GM18498 (cell line): ENCODE results near the gene TSKS.

Experiments used
- ATAC-seq: cut with Tn5 transposase; IDR thresholded peaks from one replicate; pipeline ENCODE4 v1.9.1; 2021; ENCODE audit warnings: mild to moderate bottlenecking, moderate library complexity; ENCODE audit not compliant: unreplicated experiment

TSKS gene

DNA sequence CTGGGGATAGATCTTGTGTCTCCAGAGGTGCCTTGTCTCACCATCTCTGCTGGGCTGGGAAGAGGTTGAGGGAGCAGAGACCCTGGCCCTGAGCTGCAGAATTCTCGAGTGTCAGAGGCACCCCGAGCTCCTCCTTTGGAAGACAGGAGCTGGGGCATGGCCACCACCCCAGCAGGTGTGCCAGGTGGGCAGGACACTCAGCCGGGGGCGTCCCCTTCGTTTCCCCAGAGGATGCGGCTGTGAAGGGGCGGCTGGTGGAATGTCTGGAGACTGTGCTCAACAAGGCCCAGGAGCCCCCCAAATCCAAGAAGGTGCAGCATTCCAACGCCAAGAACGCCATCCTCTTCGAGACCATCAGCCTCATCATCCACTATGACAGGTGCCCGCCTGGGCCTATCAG, 35.5 kb upstream of the TSKS start:
- no peak for ATAC-seq

DNA sequence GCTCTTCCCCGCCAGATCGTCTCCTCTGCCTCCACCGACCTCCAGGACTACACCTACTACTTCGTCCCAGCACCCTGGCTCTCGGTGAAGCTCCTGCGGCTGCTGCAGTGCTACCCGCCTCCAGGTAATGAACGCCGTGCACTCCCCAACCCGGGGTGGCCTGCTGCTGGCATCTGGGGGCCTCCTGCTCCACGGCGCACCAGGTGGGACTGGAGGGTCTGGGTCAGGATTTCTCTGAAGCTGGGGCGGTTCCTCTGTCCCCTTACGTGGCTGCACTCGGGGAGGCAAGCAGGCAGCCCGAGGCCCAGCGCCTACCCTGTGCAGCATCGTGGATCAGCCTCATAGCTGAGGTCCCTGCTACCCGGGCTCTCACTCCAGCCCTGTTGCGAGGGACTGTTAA, 32.5 kb upstream of the TSKS start:
- no peak for ATAC-seq

DNA sequence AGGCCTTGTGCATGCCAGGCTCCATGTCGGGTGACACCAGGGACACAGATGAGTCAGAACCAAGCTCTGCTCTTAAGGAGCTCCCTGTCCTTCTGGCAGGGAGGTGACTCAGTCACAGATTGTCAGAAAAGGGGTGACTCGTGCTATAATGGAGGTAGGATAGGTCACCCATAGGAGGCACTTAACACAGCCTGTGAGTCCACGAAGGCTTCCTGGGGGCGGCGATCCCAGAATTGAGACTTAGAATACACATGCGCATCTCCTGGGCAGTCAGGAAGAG, 30.4 kb upstream of the TSKS start:
- ATAC-seq: no peak

DNA sequence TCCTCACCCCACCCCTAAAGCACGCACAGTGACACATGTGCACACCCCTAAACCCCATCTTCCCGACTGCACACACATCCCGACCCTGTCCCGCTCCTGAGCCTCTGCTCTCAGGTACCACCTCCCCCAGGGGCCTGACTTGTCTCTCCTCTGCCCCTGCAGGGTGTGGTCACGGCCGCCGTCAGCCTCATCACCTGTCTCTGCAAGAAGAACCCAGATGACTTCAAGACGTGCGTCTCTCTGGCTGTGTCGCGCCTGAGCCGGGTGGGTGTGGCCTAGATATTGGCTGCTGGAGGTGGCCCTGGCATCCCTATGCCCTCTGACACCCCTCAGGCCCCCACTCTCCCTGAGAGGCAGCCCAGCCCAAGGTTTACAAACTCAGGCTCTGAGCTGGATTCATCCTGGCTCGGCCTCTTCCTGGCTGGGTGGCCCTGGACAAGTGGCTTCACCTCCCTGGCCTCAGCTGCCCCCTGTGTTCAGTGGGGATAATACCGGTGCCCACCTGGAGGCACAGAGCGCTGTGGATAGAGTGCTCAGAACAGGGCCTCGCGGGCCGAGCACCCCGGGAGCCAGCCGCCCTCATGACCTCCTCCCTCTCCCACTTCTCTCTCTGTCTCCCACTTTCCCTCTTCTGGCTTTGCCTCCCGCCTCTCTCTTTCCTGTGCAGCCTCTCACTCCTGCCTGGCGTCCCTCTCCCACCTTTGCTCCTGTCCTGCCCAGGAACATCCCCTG, 29.9 kb upstream of the TSKS start:
- no peak for ATAC-seq

DNA sequence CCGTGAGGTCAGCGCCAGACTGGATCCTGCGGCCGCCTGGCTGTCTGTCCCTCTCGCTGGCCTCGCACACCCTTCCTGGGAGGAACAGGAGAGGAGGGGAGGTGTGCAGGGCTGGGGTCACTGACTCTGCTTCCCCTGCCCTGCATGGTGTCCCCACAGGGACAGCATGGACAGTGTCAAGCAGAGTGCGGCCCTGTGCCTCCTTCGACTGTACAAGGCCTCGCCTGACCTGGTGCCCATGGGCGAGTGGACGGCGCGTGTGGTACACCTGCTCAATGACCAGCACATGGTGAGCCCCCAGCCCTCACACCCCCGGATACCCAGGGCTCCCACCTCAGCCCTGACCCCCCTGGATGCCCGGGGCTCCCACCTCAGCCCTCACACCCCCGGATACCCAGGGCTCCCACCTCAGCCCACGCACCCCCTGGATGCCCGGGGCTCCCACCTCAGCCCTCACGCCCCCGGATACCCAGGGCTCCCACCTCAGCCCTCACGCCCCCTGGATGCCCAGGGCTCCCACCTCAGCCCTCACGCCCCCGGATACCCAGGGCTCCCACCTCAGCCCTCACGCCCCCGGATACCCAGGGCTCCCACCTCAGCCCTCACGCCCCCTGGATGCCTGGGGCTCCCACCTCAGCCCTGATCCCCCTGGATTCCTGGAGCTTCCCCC, 28.8 kb upstream of the TSKS start:
- ATAC-seq: no peak

DNA sequence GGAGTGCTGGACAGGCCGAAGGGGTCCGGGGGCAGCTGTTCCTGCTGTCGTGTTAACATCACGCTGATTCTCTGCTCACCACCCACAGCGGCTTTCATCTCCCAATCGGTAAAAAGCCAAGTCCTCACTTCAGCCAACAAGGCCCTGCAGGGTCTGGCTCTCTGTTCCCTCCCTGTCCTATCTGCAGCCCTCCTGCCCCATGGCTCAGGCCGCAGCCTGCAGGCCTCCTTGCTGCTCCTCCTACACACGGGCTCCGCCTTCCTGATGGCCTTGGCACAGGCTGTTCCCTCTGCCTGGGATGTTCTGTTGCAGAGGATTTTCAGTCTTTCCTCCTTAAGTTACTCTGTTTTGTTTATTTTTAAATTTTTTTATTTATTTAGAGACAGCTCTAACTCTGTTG, 27.8 kb upstream of the TSKS start:
- ATAC-seq: no peak

DNA sequence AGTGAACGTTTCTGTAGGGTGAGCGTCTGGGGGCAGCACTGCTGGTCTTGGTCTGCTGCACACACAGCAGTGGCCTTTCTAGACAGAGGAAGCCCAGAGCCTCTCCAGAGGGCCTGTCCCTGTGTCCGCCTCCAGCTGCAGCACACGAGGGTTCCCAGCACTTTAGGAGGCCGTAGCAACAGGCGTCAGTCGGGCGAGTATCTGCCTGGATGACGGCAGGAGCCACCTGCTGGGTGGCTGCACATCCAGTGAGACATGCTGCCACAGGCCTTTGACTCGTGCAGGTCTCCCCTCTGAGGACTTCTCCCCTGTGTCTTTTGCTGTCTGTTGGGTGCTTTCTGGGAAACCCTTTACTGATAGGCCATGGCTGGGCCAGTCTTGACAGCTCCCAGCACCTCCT, 25.8 kb upstream of the TSKS start:
- no peak for ATAC-seq

DNA sequence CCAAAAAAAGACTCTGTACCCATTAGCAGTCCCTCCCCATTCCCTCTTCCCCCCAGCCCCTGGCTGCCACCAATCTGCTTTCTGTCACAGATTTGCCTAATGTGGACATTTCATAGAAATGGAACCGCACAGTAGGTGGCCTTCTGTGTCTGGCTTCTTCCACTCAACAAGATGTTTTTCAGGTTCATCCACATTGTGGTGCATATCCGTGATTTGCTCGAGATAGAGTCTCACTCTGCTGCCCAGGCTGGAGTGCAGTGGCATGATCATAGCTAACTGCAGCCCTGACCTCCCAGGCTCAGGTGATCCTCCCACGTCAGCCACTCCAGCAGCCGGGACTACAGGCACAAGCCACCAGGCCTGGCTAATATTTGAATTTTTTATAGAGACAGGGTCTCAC, 24.6 kb upstream of the TSKS start:
- no peak for ATAC-seq

DNA sequence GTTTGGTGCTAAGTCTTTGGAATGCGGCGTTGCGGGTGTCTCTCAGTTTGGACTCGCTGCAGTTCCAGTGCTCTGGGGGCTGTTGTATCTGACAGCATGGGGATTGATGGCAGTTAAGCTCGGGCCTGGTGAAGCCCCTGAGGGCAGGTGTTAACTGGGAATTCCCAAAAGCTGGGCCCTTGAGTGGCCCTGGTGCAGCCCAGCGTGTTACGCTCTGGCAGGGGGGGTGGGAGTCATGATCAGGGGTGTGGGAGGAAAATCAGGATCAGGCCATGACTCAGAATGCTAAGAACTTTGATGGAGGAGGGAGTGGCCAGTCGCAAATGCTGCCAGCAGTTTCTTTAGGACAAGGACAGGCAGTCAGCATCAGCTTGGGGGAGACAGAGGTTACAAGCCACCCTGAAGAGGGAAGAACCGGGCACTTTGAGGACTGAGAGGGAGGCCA, 23.3 kb upstream of the TSKS start:
- no peak for ATAC-seq

DNA sequence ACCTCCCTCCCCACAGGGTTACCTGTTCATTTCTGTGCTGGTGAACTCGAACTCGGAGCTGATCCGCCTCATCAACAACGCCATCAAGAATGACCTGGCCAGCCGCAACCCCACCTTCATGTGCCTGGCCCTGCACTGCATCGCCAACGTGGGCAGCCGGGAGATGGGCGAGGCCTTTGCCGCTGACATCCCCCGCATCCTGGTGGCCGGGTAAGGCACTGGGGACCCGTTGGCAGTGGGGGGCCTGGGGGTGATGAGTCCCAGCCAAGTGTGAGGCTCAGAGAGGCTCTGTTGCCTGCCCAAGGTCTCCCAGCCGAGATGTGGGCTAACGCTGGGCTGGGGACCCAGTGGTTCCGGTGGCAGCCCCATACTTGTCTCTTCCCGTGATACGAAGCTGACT, 19.4 kb upstream of the TSKS start:
- no peak for ATAC-seq

DNA sequence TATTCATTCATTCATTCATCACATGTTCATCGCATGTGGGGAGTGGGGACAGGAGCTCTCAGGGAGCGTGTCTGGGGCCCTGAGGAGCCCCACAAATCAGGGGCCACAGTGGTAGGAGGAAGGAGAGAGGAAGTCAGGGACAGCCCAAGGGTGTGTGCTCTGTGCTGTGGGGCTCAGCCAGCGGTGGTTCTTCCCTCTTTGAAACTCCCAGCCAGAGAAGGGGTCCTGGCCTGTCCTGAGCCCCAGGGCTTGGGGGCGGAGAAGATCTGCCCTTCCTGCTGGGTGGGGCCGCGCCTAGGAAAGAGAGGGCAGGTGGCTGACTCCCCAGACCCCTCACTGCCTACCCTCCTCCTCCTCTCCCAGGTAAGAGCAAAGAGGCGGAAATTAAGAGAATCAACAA, 18.3 kb upstream of the TSKS start:
- no peak for ATAC-seq

DNA sequence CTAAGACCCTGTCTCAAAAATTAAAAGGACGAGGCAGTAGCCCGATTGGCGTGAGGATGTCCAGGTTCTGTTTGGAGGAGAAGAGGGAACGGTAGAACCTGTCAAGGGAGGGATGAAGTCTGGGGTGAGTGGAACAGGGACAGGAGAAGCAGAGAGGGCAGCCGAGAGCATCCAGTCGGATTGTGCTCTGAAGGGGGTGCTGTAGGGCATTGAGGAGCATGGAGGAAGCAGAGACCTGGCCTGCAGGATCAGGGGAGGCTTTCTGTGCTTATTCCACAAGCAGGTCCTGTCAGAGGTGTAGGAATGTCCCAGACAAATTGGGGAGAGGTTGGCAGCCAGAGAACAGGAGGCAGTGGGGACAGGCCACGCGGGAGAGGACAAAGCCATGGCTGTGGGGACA, 17.8 kb upstream of the TSKS start:
- ATAC-seq: no peak

DNA sequence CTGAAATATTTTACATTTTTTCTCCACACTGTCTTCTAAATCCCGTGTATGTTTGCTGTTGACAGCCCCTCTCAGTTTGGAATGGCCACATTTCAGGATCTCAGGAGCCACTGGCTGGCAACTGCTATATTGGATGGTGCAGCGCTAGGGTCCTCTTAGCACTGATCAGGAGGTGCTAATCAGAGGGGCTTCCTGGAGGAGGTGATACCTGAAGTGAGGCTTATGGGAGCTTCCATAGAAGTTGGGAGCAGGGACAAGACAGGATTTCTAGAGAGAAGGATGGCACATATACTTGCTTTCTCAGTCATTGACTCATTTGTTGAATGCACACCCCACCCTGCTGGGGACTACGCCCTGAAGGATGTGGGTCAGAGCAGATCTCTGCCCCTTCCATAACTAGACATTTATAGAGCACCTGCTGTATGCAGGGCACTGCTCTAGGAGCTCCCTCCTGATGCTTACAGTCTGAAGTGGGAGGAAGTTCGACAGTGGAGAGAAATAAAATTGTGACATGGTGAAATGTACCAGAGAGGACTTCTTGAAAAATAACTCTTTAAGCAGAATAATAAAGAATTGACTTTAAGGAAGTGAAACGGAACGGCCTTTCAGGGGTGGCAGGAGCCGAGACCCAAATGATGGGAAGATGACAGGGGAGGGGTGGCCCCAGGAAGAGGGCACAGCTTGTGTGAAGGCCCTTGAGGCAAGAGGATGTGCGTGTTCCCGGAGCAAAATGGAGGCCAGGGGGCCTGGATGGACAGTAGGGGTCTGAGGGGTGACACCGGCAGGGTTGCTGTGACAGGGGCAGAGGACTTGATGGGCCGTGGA, 16.8 kb upstream of the TSKS start:
- ATAC-seq: no peak

DNA sequence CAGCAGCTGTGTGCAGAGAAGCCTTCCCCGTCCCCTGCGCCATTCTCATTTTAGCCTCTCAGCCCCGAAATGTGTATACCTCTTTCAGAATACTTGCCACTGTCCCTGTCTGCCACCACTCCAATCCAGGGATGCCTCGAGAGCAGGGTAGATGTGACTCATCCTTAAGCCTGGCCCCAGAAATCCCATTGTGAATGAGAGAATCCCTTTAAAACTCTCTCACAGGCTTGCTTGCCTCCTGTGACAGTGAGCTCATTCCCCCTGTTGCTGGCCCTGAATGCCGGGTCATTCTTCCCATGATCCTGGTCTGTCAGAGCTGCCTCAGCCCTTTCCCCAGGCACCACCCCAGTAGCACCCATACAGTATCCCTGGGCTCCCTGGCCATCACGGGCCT, 13.3 kb upstream of the TSKS start:
- ATAC-seq: no peak

DNA sequence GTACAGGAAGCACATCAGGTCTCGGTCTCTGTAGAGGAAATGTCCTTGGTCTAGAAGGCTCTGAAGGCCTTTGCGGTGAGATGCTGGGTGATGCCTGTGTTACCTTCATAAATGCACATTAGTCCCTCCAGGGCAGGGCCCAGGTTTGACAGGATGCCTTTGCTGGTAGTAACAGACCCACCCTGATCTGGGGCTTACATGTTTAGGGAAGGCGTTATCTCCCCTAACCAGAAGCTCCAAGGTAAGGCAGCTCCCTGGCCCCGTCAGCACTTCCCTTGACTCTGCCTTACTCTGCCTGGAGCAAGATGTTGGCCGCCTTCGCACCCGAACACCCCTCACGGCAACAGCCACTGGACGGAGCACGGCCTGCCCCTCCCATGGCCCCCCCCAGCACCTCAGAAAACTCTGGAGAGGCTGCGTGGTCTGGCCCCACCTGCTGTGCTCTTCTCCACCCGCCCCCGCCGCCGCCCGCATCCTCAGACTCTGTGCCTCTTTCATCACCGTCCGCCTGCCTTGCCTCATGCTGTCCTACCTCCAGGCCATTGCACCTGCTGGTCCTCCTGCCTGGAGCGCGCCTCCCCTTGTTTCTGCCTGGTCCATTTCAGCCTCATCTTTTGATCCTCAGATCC, 12.8 kb upstream of the TSKS start:
- ATAC-seq: no peak

DNA sequence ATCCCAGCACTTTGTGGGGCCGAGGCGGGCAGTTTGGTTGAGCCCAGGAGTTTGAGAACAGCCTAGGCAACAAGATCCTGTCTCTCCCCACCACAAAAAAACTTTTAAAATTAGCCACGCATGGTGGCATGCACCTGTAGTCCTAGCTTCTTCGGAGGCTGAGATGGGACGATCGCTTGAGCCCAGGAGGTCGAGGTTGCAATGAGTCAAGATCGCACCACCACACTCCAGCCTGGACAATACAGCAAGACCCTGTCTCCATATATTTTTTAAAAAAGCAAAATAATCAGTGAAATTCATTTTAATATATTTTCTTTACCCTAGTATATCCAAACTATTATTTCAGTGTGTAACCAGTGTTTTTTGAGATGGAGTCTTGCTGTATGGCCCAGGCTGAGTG, 11.9 kb upstream of the TSKS start:
- no peak for ATAC-seq

DNA sequence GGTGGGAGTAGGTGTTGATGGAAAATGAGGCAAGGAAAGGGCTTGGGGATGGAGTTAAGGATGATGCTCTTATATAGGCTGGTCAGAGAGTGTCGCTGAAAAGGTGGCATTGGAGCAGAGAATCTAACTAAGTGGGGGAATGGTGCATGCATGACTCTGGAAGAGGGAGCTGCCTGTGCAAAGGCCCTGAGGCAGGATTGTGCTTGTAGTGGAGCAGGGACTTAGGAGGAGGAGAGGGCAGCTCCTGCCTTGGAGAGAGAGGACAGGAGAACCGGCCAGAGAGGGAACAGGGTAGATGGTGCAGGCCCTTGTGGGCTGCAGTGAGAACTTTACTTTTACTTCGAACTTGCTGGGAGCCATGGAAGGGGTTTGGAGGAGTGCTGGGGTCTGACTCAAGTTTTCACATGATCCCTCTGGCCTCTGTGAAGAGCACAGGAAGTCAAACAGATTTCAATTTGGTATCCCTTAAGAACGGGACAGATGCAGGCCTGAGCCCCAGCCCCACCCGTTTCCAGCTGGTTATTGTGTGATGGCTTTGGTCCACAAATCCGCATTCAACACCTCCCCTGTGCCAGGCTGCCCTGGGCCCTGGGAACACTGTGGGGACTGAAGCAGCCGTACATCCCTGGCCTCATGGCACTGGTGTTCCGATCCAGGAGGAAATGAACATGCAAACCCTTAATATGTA, 10.7 kb upstream of the TSKS start:
- no peak for ATAC-seq

DNA sequence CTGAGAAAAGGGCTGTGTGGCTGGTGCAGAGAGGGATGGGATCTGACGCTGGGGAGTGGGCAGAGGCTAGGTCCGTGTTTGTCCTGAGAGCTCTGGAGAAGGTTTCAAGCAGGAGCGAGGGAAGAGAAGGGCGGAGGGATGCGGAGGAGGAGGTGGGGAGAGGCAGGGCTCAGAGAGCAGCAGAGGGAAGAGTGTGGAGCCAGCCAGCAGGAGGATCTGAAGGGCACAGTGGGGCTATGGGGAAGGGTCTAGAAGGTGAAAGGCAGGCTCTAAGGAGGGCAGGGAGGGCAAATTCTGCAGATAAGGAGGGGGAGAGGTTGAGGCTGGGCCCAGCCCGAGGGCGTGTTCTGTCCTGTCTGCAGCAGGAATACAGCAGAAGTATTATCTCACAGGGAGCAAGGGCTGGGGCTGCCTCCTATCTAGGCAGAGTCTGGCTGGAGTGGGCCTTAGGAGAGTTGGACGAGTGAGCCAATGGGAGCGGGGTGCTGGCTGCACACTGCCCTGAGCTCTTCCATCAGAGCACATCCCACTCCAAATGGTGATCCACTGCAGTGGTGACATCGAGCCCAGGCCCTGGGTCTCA, 9.8 kb upstream of the TSKS start:
- ATAC-seq: no peak

DNA sequence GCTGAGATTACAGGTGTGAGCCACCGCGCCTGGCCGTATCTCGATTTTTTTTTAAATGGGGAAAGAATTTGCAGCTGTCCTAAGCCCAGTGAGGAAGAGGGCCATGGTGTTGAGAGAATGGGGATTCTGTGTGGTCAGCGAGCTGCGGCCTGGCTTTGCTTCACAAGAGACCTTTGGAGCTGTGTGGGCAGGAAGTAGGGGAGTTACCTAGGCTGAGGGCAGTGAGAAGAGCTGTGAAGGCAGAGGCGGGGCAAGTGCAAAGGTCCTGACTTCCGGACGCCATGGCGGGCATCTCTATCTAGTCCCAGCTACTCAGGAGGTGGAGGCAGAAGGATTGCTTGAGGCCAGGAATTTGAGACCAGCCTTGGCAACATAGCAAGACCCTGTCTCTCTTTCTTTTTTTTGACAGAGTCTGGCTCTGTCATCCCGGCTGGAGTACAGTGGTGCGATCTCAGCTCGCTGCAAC, 8.6 kb upstream of the TSKS start:
- ATAC-seq: no peak

DNA sequence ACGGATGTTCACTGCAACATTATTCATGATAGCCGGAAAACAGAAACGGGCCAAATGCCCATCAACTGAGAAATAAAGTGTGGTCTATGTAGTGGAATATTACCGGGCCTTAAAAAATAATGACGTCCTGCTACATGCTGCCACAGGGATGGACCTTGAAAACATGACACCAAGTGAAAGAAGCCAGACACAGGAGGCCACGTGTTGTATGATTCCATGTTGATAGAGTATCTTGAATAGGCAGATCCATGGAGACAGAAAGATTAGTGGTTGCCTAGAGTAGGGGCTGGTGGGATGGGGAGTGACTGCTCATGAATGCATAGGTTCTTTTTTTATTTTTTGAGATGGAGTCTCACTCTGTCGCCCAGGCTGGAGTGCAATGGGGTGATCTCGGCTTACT, 7.4 kb upstream of the TSKS start:
- no peak for ATAC-seq
